CD4-positive, alpha-beta T cell treated with Interleukin-21 for 1 hour (primary cell): ENCODE data around the gene OCIAD2.
A peak's percentile ranks its signal among the peaks of the same experiment; 100 is the strongest.
"Not testable (repeated sequence)": the region's sequence is repeated elsewhere in the genome, so short reads cannot be mapped to it uniquely, and the experiment has no call there.

Experiments
- DNase-seq: peaks from one replicate; pipeline ENCODE4 v3.0.0-alpha.2; 2020

The OCIAD2 gene

DNA sequence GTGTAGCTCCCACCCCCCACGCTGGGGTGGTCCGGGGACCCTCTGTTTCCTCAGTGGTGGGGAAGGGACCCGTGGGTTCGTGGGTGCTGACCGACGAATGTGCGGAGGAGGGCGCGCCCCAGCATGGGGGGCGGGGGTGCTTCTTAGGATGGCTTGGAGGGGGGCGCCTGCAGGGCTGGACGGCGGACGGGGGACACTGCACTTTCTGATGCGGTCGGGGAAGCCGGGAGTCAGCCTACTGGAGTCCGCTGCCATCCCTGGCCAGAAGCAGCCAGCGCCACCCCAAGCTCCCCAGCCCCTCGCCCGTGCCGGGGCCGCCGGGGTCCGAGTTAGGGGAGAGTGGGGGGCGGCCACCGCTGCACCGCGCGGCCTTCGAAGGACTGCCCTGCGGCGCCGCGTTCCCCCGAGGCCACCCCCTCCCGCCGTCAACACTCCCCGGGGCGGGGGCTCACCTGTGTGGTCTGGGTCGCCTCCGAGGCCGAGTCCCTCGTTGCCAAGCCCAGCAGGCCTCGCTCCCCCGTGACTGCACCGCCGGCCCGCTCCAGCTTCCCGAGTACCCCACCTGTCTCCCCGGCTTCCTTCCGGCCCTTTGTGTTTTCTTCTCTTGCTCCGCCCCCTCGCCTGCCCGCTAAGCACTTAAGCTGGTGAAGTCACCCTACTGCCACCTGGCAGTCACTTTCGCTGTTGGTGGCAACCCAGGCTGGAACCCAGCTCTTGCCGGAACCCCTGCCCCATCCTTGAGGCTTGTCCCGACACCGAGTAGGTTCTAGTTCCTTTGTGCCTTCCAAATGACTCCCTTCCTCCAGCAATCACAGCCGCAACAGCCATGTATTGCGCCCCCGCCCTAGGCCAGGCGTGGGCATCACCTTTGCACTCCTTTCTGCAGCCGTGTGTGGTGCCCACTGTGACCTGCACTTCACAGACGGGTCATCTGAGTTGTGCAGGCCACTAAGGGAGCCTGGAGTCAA lies at the start of gene OCIAD2:
TSS of gene OCIAD2 (minus strand) at position 569 of the 968 bp plus-strand sequence. CDS start 2,225 bp downstream, outside the sequence.
- DNase-seq, result peak; percentile 87

DNA sequence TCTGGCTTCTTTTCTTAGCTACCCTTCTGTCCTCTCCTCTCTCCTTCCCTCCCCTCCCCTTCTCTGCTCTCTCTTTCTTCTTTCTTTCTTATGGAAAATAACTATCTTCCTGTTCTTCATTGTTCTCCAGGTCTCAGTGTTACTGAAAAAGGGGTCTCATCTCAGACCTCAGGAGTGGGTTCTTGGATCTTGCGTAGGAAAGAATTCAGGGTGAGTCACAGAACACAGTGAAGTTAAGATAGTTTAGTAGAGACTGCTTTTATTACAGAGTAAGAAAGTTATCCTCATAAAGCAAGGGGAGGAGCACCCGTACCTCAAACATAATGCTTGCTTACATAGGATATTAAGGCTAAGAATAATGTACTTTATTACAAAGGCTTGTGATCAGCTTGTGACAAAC lies 47.7 kb upstream of the OCIAD2 start:
- DNase-seq, result no peak

GRCh38 chr4:48949518-48950219 lies 43.1 kb upstream of the OCIAD2 start:
- DNase-seq, result no peak

DNA sequence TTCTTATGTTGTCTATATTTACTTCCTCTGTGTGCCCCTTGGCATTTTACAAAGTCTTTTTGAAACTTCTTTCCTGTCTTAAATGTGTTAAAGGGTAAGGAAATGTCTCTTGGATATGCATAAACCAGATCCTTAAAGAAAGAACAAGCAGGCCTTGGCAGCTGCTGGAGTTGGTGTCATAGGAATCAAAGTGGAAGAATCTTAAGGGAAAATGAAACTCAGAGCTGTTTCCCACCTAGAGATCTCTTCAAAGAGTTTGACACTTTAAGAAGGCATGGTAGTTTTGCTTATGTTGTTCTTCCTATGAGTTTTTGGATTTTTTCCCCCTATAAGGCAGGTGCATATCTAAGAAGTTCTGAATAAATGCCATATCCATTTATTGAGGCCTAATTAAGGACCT lies 42.5 kb upstream of the OCIAD2 start:
- DNase-seq, result no peak

DNA sequence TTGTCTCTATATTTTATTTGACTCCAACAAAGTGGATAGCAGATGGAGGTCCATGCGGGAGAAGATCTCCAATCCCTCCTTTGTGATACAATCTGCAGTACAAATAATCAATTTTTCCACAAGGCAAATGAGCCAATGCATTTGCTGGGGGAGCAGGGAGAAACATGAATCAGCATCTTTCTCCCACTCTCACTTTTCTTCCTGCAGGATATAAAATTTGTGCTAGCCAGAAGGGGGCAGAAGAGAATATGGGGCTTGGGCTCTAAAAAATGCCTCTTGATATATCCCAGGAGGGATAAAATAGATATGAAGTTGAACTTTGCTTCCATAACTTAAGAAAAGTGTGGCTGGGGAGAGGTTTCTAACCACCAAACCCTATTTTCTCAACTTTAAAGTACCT lies 41.2 kb upstream of the OCIAD2 start:
- DNase-seq, result no peak

DNA sequence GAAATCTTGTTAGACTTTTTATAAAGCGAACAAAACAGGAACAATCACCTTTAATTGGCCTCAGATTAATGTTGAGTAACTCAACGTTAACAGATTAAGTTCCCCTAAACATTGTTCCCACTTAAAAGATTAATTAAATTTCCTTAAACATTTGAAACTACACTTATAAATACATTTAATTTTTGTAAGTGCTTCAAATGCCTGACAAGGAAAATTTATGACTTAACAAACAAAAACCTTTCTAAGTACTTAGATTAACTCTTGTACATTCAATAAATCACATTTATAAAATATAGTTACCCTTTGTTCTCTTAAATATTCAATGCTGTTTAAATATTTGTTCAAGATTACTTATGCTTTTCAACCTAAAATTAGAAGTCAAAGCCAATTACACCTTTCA lies 39.4 kb upstream of the OCIAD2 start:
- no peak for DNase-seq

DNA sequence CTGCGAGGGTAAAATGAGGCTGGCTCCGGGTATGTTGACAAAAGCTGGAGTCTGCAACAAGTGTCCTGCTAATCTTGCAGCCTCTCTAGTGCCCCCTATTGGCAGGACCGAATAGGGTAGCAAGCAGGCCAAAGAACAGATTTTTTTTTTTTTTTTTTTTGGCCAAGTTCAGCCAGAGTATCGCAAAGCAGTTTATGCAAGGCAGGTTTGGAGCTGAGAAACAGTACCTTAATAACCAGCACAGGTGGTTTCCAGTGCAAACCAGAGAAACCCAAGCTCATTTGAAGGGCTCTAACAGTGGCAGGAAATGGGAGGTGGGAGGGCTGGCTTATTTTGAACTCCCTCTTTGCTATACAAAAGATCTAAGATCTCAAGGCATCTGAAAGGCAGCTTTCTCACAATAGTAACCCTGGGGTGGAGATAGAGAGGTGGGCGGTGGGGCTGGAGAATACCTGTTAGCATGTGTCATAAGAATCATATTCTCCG lies 38.2 kb upstream of the OCIAD2 start:
- DNase-seq, result peak; percentile 40

DNA sequence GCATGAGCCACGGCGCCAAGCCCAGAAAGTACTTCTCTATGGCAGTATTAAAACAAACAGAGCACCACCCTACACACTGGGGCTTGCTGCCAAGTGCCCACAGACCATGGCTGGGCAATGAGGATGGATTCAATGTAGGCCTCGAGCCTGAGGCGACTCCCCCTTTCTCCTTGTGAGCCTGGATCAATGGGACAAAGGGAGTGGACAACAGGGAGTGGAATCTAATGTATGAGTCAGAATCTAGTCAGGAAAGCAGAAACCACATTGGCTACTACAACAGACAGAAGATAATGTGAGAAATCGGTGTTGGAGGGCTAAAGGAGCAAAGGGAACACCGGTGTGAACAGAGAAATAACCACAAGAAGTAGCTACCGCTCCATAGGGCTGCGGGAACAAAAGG lies 37.7 kb upstream of the OCIAD2 start:
- DNase-seq, result no peak

DNA sequence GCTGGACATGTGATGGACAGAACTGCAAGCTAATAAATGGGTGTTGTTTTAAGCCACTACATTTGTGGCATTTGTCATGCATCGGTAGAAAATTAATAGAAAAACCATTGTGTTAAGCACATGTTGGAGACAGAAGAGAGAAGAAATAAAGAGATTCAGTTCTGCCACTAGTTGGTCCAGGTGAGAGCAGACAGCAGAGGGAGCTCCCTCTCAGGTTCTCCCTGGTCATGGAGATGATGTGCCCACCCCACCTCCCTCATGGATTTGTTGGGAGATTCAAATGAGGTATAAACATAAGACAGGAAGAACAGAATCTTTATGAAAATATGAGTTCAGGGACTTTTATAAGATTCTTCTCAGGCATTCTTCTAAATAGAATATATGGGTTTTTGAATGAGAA lies 36.8 kb upstream of the OCIAD2 start:
- DNase-seq, result no peak

- DNase-seq, result no peak
Observed at GRCh38 chr4:48939785-48940184, 33.2 kb upstream of the OCIAD2 start.

GRCh38 chr4:48938831-48939230 lies 32.3 kb upstream of the OCIAD2 start:
- no peak for DNase-seq

GRCh38 chr4:48937033-48937432 lies 30.5 kb upstream of the OCIAD2 start:
- DNase-seq, result no peak

- no peak for DNase-seq
Observed at GRCh38 chr4:48931459-48931858, 24.9 kb upstream of the OCIAD2 start.

GRCh38 chr4:48930654-48931053 lies 24.1 kb upstream of the OCIAD2 start:
- DNase-seq, result no peak

DNA sequence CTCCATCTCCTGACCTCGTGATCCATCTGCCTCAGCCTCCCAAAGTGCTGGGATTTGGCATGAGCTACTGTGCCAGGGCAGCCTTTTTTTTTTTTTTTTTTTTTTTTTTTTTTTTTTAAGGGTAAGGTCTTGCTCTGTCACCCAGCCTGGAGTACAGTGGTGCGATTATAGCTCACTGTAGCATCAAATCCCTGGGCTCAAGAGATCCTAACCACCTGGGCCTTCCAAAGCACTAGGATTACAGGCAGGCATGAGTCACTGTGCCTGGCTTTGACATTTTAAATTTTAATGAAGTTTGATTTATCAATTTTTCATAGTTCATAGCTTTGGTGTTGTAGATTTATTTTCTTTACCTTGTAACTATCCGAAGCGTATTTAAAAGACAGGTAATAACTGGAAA lies 17.8 kb upstream of the OCIAD2 start:
- no peak for DNase-seq

- DNase-seq, result not testable (repeated sequence)
Observed at GRCh38 chr4:48923065-48923464, 16.5 kb upstream of the OCIAD2 start.

DNA sequence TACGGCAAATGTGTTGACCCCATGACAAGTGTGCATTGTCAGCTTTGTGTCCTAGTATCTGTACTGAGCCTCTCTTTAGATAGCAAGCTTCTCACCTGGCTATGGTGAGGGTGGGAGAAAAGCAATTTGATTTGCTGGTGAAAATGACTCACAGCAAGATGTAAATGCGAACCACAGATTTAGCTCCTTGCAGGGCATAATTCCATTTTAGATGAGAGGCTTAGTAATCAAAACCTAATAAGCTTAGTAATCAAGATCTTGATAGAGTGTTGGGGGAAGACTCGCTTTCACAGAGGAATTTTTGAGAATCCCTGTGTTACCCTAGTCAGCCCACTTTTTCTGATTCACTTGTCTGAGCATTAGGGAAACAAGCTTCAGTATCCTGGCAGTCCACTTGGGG lies 7.7 kb upstream of the OCIAD2 start:
- no peak for DNase-seq

- no peak for DNase-seq
Observed at GRCh38 chr4:48913346-48913745, 6.8 kb upstream of the OCIAD2 start.

- DNase-seq, result no peak
Observed at GRCh38 chr4:48912349-48912748, 5.8 kb upstream of the OCIAD2 start.

DNA sequence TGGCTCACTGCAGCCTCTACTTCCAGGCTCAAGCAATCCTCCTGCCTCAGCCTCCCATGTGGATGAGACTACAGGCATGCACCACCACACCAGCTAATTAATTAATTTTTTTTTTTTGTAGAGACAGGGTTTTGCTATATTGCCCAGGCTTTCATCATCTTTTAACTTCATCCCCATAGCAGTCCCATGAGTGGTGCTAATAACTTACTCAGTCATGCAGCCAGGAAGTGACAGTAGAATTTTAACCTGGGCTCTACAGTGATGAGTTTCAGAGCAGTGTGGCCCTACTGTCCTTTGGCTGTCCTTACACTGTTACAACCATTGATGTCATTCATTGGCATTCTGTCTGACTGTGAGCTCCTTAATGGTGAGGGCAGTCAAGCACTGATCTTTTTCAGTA lies 3.9 kb upstream of the OCIAD2 start:
- DNase-seq, result no peak

DNA sequence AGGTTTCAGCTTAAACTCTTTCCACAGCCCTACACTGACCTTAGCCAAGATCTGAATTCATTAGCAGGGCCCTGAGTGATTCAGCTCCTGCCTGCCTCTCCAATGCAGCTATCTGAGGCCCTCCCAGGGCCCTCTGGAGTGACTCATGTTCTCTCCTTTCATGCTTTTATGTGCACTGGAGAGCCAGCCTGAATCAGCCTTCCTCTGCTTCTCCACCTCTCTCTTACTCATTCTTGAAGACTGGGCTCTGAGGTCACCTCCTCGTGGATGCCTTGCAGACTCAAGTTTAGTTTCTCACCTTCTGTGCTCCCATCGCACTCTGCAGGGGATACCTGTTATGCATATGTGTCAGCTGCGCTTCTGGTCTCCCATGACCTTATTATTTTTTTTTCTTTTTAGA lies 3.1 kb upstream of the OCIAD2 start:
- no peak for DNase-seq

GRCh38 chr4:48908687-48909086 lies 2.1 kb upstream of the OCIAD2 start:
- no peak for DNase-seq

DNA sequence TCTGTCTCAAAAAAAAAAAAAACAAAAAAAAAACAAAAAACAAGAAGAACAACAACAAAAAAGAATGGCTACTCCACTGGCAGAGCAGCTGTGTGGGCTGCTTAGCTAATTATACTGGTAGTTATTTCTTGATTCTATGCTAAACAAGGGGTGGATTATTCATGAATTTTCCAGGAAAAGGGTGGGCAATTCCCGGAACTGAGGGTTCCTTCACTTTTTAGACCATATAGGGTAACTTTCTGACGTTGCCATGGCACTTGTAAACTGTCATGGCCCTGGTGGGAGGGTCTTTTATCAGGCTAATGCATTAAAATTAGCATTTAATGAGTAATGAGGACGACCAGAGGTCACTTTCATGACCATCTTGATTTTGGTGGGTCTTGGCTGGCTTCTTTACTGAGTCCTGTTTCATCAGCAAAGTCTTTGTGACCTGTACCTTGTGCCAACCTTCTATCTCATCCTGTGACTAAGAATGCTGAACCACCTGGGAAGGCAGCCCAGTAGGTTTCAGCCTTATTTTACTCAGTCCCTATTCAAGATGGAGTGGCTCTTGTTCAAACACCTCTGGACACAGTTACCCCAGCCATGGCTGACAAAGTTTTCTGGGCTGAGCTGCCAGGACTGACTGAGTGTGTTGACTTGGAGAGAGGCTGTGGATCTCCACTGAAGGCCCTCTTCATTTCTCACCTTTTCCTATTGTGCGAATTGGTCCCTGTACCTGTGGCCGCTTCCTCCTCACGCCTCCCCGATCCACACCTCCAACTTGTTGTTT lies 1.3 kb upstream of the OCIAD2 start:
- no peak for DNase-seq
